HG02938 (cell line): Measurements from ENCODE around the gene EIF4G3.
"Not testable (repeated sequence)": the region's sequence is repeated elsewhere in the genome, so short reads cannot be mapped to it uniquely, and the experiment has no call there.

ENCODE experiments used
- ATAC-seq: cut with Tn5 transposase; IDR thresholded peaks from one replicate; pipeline ENCODE4 v1.9.1; 2021; ENCODE audit warnings: mild to moderate bottlenecking, moderate library complexity; ENCODE audit not compliant: unreplicated experiment

The EIF4G3 gene

DNA sequence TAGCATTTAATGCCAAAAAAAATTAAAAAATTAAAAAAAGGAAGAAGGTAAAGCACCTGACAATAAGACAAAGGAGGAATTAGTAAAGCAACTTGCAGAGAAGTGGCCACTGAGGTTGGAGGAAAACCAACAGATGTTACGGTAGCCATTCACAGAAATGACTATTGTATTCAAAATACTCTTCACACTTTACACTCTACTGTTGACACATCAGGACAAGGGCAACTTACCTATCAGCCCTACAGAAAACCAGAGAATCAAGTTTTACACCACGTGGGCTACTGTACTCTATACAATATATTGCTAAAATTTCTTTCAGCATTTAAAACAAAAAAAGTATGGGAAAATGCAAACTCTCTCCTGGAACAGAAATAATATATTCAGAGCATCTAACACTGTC is 70.0 kb downstream of the EIF4G3 start:
- no peak for ATAC-seq

GRCh38 chr1:21106238-21106637 is 70.5 kb downstream of the EIF4G3 start:
- ATAC-seq: no peak

DNA sequence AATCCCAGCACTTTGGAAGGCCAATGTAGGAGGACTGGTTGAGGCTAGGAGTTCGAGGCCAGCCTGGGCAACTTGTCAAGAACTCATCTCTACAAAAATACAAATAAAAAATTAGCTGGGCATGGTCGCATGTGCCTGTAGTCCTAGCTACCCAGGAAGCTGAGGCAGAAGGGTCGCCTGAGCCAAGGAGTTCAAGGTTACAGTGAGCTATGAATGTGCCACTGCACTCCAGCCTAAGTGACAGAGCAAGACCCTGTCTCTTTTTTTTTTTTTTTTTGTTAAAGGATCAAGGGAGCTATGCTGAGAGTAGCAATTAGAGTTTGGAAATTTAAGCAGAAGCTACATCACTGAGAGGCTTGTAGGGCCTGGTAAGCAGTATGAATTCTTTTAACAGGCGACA is 70.9 kb downstream of the EIF4G3 start:
- no peak for ATAC-seq

- no peak for ATAC-seq
These were observed 72.0 kb downstream of the EIF4G3 start for GRCh38 chr1:21104683-21105082.

DNA sequence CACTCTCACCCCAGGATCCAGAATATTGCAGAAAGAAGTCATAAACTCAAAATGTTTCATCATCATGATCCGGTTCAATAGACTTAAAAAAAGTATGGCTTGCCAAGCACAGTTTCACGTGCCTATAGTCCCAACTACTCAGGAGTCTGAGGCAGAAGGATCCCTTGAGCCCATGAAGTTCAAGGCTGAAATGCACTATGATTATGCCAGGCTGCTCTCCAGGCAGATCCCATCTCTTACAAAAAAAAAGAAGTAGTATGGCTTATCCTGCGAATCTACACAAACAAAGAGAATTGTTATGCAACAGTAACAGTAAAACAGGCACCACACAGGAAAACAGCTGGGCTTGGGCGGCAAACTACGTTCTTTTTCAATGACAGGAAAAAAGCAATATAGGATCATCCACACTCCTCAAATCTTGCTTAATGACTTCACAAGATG is 76.2 kb downstream of the EIF4G3 start:
- no peak for ATAC-seq

DNA sequence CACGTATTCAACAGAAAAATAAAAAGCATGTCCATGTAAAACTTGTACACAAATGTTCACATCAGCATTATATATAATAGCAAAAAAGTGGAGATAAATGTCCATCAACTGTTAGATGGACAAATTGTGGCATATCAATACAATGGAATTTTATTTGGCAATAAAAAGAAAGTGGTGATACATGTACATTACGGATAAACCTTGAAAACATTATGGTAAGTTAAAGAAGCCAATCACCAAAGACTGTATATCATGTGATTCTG is 76.9 kb downstream of the EIF4G3 start:
- no peak for ATAC-seq

GRCh38 chr1:21099034-21099868 is 77.4 kb downstream of the EIF4G3 start:
- no peak for ATAC-seq

- no peak for ATAC-seq
These were observed 78.3 kb downstream of the EIF4G3 start for GRCh38 chr1:21098186-21098915.

GRCh38 chr1:21097729-21098128 is 79.0 kb downstream of the EIF4G3 start:
- ATAC-seq: no peak

DNA sequence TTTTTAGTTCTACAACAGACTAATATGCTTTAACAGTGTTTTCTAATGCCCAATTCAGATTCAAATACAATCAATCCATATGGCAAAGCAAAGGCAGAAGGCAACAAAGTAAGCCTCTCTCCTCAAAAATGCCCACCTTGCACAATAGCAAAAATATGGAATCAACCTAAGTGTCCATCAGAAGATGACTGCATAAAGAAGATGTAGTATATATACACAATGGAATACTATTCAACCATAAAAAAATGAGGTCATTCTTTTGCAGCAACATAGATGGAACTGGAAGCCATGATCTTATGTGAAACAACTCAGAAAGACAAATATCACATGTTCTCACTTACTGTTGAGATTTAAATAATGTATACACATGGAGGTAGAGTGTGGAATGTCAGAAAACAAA is 80.7 kb downstream of the EIF4G3 start:
- no peak for ATAC-seq

GRCh38 chr1:21094282-21094681 is 82.4 kb downstream of the EIF4G3 start:
- ATAC-seq: not testable (repeated sequence)

GRCh38 chr1:21093271-21093958 is 83.3 kb downstream of the EIF4G3 start:
- ATAC-seq: not testable (repeated sequence)

- ATAC-seq: not testable (repeated sequence)
These were observed 84.2 kb downstream of the EIF4G3 start for GRCh38 chr1:21092545-21092944.

DNA sequence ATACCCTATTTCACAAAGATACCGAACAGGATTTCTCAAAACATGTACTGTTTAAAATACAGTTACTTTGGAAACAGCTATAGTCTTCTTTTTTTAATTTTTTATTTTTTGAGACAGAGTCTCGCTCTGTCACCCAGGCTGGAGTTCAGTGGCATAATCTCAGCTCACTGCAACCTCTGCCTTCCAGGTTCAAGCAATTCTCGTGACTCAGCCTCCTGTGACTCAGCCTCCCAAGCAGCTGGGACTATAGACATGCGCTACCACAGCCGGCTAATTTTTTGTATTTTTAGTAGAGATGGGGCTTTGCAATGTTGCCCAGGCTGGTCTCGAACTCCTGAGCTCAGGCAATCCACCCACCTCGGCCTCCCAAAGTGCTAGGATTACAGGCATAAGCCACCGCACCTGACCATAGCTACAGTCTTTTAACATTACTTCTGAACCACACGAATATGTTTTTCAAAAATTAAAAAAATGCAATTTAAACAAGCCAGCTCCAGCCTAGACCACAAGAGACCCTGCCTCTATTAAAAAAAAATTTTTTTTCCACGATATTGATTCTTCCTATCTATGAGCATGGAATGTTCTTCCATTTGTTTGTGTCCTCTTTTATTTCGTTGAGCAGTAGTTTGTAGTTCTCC is 85.5 kb downstream of the EIF4G3 start:
- not testable (repeated sequence) for ATAC-seq

- ATAC-seq: no peak
These were observed 86.2 kb downstream of the EIF4G3 start for GRCh38 chr1:21090463-21090862.

GRCh38 chr1:21089731-21090130 is 87.0 kb downstream of the EIF4G3 start:
- no peak for ATAC-seq

- no peak for ATAC-seq
These were observed 87.4 kb downstream of the EIF4G3 start for GRCh38 chr1:21089299-21089698.

GRCh38 chr1:21084111-21084810 is 92.4 kb downstream of the EIF4G3 start:
- ATAC-seq: no peak

- no peak for ATAC-seq
These were observed 94.6 kb downstream of the EIF4G3 start for GRCh38 chr1:21082073-21082472.

GRCh38 chr1:21077085-21077484 is 99.6 kb downstream of the EIF4G3 start:
- ATAC-seq: no peak

DNA sequence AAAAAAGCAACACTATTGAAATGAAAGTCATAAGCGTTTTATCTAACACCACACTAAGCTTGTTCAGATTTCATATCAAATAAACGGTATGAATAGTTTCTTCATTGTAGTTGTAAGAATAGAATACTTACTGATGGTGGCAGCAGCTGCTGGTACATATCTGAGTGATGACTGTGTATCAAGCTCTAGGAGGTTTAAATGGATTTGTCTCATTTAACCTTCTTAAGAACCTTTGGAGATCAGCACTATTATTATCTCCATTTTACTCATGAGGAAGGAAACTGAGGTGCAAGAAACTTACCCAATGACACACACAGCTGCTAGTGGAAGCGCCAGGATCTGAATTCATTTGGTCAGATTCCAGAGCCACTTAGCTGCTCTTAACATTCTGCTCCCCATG is 104.0 kb downstream of the EIF4G3 start:
- ATAC-seq: no peak
